ENCODE measurements around the gene ZNF232. TPM values are rescaled to one million over a fixed set of nuclear protein-coding genes. Genes with fewer than 3 reads are reported as not detected.
"Not testable (repeated sequence)": the region's sequence is repeated elsewhere in the genome, so short reads cannot be mapped to it uniquely, and the experiment has no call there.

Gene ZNF232
- total RNA-seq = 7.2 and 7.3 TPM in 2 replicates
- polyA plus RNA-seq = 4.2 and 4.6 TPM in 2 replicates
- 3.3 and 4.4 TPM in 2 replicates for polyA plus RNA-seq (2012)
- polyA minus RNA-seq (ENCODE audit: low replicate concordance) = 7.6 TPM in 1 of 2 replicates, not detected in the other

GRCh38 chr17:5111402-5112204 lies at the start of gene ZNF232:
Gene ZNF232, minus strand, starts transcription at chr17:5111878. Its CDS starts 56 bp downstream, at chr17:5111822.
- peak; percentile 90 to 91 for DNase-seq (ENCODE audit: low read depth in 2 of 2)
- no peaks in the 10 kb centered on the region for H3K9me3 ChIP-seq (ENCODE audit: control insufficient read depth, insufficient read depth, low read depth, low read length)
- peaks cover 15% of the 10 kb centered on the region for H3K27me3 ChIP-seq (ENCODE audit: control insufficient read depth, insufficient read depth, low read length)
- no peaks in the 10 kb centered on the region for H3K79me2 ChIP-seq (ENCODE audit: control insufficient read depth, insufficient read depth, low read length)
- H4K20me1 ChIP-seq (ENCODE audit: control insufficient read depth, extremely low read depth, insufficient read depth, low read length) = no peaks in the 10 kb centered on the region
- H2AFZ ChIP-seq (ENCODE audit: low read length) = peak within 1 kb of the TSS; percentile 99
- peak within 1 kb of the TSS; percentile 95 for H3K4me2 ChIP-seq (ENCODE audit: extremely low read depth, insufficient read depth, low read length)
- TF ChIP-seq CTCF (conservative IDR thresholded peaks at IDR 0.05 in 1 of 2, IDR thresholded peaks at IDR 0.05 in 1 of 2; ENCODE audit: low read depth in 1 of 2, low read length in 2 of 2) (no peak), EZH2 (IDR thresholded peaks at IDR 0.05; ENCODE audit: low read length, missing control alignments) (no peak)
- H3K9ac ChIP-seq (ENCODE audit: insufficient read depth, low read length) = peak within 1 kb of the TSS; percentile 74
- peak within 1 kb of the TSS; percentile 74 to 94 (median 85) for H3K4me3 ChIP-seq (replicated peaks in 1 of 4; ENCODE audit: control extremely low read depth in 1 of 4, insufficient read depth in 1 of 4, low read depth in 3 of 4, low read length in 4 of 4)
- H3K27ac ChIP-seq (ENCODE audit: insufficient read depth, low read length) = peak within 1 kb of the TSS; percentile 66
- H3K36me3 ChIP-seq (ENCODE audit: control insufficient read depth, insufficient read depth, low read length) = peaks cover 6% of the 10 kb centered on the region
- H3K4me1 ChIP-seq (ENCODE audit: control insufficient read depth, extremely low read depth, insufficient read depth, low read length) = no peaks in the 10 kb centered on the region

DNA sequence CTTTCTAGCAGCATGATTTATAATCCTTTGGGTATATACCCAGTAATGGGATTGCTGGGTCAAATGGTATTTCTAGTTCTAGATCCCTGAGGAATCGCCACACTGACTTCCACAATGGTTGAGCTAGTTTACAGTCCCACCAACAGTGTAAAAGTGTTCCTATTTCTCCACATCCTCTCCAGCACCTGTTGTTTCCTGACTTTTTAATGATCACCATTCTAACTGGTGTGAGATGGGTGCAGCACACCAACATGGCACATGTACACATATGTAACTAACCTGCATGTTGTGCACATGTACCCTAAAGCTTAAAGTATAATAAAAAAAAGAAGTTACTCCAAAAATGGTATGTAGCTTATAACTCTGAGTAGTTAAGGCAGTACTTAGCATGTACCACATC lies 49.0 kb upstream of the ZNF232 start:
- not testable (repeated sequence) for H3K4me1 ChIP-seq (ENCODE audit: control insufficient read depth, extremely low read depth, insufficient read depth, low read length); DNase-seq (ENCODE audit: low read depth in 2 of 2); H4K20me1 ChIP-seq (ENCODE audit: control insufficient read depth, extremely low read depth, insufficient read depth, low read length); H2AFZ ChIP-seq (ENCODE audit: low read length); H3K9ac ChIP-seq (ENCODE audit: insufficient read depth, low read length); H3K9me3 ChIP-seq (ENCODE audit: control insufficient read depth, insufficient read depth, low read depth, low read length); H3K4me2 ChIP-seq (ENCODE audit: extremely low read depth, insufficient read depth, low read length); H3K27ac ChIP-seq (ENCODE audit: insufficient read depth, low read length); H3K4me3 ChIP-seq (replicated peaks in 1 of 4; ENCODE audit: control extremely low read depth in 1 of 4, insufficient read depth in 1 of 4, low read depth in 3 of 4, low read length in 4 of 4); H3K79me2 ChIP-seq (ENCODE audit: control insufficient read depth, insufficient read depth, low read length); H3K36me3 ChIP-seq (ENCODE audit: control insufficient read depth, insufficient read depth, low read length); H3K27me3 ChIP-seq (ENCODE audit: control insufficient read depth, insufficient read depth, low read length)

DNA sequence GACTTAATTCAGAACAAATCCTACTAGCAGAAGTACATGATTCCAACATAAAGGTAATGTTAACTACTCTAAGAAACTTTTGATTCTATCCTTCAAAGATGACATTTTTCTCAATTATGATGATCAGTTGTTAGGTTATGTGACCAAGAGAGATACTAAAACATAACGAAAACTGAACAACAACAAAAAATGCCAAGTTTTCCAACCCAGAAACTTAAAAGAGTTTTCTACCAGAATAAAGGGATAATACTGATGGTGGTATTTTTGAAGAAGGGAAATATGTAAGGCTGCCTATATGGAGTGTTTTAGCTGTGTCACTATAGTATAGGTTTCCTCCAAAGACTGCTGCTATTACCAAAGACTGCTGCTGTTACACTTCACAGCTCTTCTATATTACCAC lies 34.4 kb upstream of the ZNF232 start:
- H3K9me3 ChIP-seq (ENCODE audit: control insufficient read depth, insufficient read depth, low read depth, low read length); H3K27ac ChIP-seq (ENCODE audit: insufficient read depth, low read length); H3K27me3 ChIP-seq (ENCODE audit: control insufficient read depth, insufficient read depth, low read length); H3K4me2 ChIP-seq (ENCODE audit: extremely low read depth, insufficient read depth, low read length); H2AFZ ChIP-seq (ENCODE audit: low read length); DNase-seq (ENCODE audit: low read depth in 2 of 2); H4K20me1 ChIP-seq (ENCODE audit: control insufficient read depth, extremely low read depth, insufficient read depth, low read length); H3K4me3 ChIP-seq (replicated peaks in 1 of 4; ENCODE audit: control extremely low read depth in 1 of 4, insufficient read depth in 1 of 4, low read depth in 3 of 4, low read length in 4 of 4); H3K79me2 ChIP-seq (ENCODE audit: control insufficient read depth, insufficient read depth, low read length); H3K36me3 ChIP-seq (ENCODE audit: control insufficient read depth, insufficient read depth, low read length); H3K9ac ChIP-seq (ENCODE audit: insufficient read depth, low read length); H3K4me1 ChIP-seq (ENCODE audit: control insufficient read depth, extremely low read depth, insufficient read depth, low read length): not testable (repeated sequence)

- H3K4me1 ChIP-seq (ENCODE audit: control insufficient read depth, extremely low read depth, insufficient read depth, low read length); DNase-seq (ENCODE audit: low read depth in 2 of 2); H4K20me1 ChIP-seq (ENCODE audit: control insufficient read depth, extremely low read depth, insufficient read depth, low read length); H3K27me3 ChIP-seq (ENCODE audit: control insufficient read depth, insufficient read depth, low read length); H3K9me3 ChIP-seq (ENCODE audit: control insufficient read depth, insufficient read depth, low read depth, low read length); H3K4me2 ChIP-seq (ENCODE audit: extremely low read depth, insufficient read depth, low read length); H2AFZ ChIP-seq (ENCODE audit: low read length); H3K79me2 ChIP-seq (ENCODE audit: control insufficient read depth, insufficient read depth, low read length); H3K27ac ChIP-seq (ENCODE audit: insufficient read depth, low read length); H3K36me3 ChIP-seq (ENCODE audit: control insufficient read depth, insufficient read depth, low read length); H3K9ac ChIP-seq (ENCODE audit: insufficient read depth, low read length); H3K4me3 ChIP-seq (replicated peaks in 1 of 4; ENCODE audit: control extremely low read depth in 1 of 4, insufficient read depth in 1 of 4, low read depth in 3 of 4, low read length in 4 of 4): not testable (repeated sequence)
Measured at GRCh38 chr17:5142877-5143276, 31.2 kb upstream of the ZNF232 start.
